ENCODE results near the gene PRDX1.
A peak's percentile ranks its signal among the peaks of the same experiment; 100 is the strongest.
"Not testable (repeated sequence)": the region's sequence is repeated elsewhere in the genome, so short reads cannot be mapped to it uniquely, and the experiment has no call there.

Gene PRDX1

GRCh38 chr1:45535988-45536766 is 14.5 kb upstream of the PRDX1 start:
- no peak for DNase-seq (ENCODE audit: low read depth)

- no peak for DNase-seq (ENCODE audit: low read depth)
Measured at GRCh38 chr1:45531873-45532272, 10.2 kb upstream of the PRDX1 start.

GRCh38 chr1:45530632-45531135 is 9.0 kb upstream of the PRDX1 start:
- DNase-seq (ENCODE audit: low read depth): no peak

GRCh38 chr1:45526135-45526644 is 4.5 kb upstream of the PRDX1 start:
- no peak for DNase-seq (ENCODE audit: low read depth)

GRCh38 chr1:45523975-45524374 is 2.3 kb upstream of the PRDX1 start:
- not testable (repeated sequence) for DNase-seq (ENCODE audit: low read depth)

GRCh38 chr1:45523516-45523915 is 1.8 kb upstream of the PRDX1 start:
- not testable (repeated sequence) for DNase-seq (ENCODE audit: low read depth)

GRCh38 chr1:45522324-45523104 is 830 bp upstream of the PRDX1 start:
- peak; percentile 81 for DNase-seq (ENCODE audit: low read depth)

GRCh38 chr1:45519774-45520173 is 1.9 kb downstream of the PRDX1 start:
- DNase-seq (ENCODE audit: low read depth): not testable (repeated sequence)

- no peak for DNase-seq (ENCODE audit: low read depth)
Measured at GRCh38 chr1:45518910-45519309, 2.8 kb downstream of the PRDX1 start.

- DNase-seq (ENCODE audit: low read depth): not testable (repeated sequence)
Measured at GRCh38 chr1:45518366-45518765, 3.3 kb downstream of the PRDX1 start.

- no peak for DNase-seq (ENCODE audit: low read depth)
Measured at GRCh38 chr1:45516465-45516864, 5.2 kb downstream of the PRDX1 start.

- DNase-seq (ENCODE audit: low read depth): no peak
Measured at GRCh38 chr1:45516036-45516435, 5.6 kb downstream of the PRDX1 start.

- DNase-seq (ENCODE audit: low read depth): not testable (repeated sequence)
Measured at GRCh38 chr1:45513532-45514260, 8.0 kb downstream of the PRDX1 start.

GRCh38 chr1:45512641-45513054 is 9.0 kb downstream of the PRDX1 start:
- DNase-seq (ENCODE audit: low read depth): peak; percentile 82

- DNase-seq (ENCODE audit: low read depth): no peak
Measured at GRCh38 chr1:45510972-45511527, 10.6 kb downstream of the PRDX1 start.

- no peak for DNase-seq (ENCODE audit: low read depth)
Measured at GRCh38 chr1:45510036-45510971, 11.4 kb downstream of the PRDX1 start.

GRCh38 chr1:45508295-45509151 is 13.2 kb downstream of the PRDX1 start:
- DNase-seq (ENCODE audit: low read depth): peak; percentile 20

GRCh38 chr1:45507893-45508292 is 13.8 kb downstream of the PRDX1 start:
- no peak for DNase-seq (ENCODE audit: low read depth)

GRCh38 chr1:45507195-45507594 is 14.5 kb downstream of the PRDX1 start:
- no peak for DNase-seq (ENCODE audit: low read depth)

Measured in ELR (cell line).